B cell (primary cell): Measurements from ENCODE around the gene ERMARD. TPM values are rescaled to one million over a fixed set of nuclear protein-coding genes. Genes with fewer than 3 reads are reported as not detected.

ENCODE experiments used
- ATAC-seq: fragments of 200-7000 bp; cut with Tn5 transposase; one replicate; pipeline ENCODE4 v1.10.0; 2021; ENCODE audit warnings: low read depth, mild to moderate bottlenecking, moderate number of reproducible peaks, moderate library complexity
- CTCF ChIA-PET: fragments of 350-600 bp; sonication (Branson Sonifier 250); formaldehyde crosslinking; loops from one replicate; lab custom pipeline; 2021; ENCODE audit warnings: antibody characterized with exemption, inconsistent platforms; lab: Charles Lee
- POLR2A ChIA-PET: fragments of 350-600 bp; sonication (Branson Sonifier 250); formaldehyde crosslinking; loops from one replicate; lab custom pipeline; 2021; ENCODE audit warnings: antibody characterized with exemption; lab: Charles Lee
- DNase-seq: peaks from one replicate; pipeline ENCODE4 v3.0.0; 2013
- H2AFZ ChIP-seq: 2 replicates; pipeline ENCODE4 v1.6.1; 2012; ENCODE audit warnings: mild to moderate bottlenecking, low read depth, low read length; ENCODE audit not compliant: insufficient read depth, poor library complexity, severe bottlenecking
- H3K27ac ChIP-seq, 2 donors: 1 replicate in 1 of 2; 2 replicates in 1 of 2; pipeline ENCODE4 v1.5.1; 2012 to 2013; ENCODE audit warnings: low read length in 2 of 2, mild to moderate bottlenecking in 2 of 2, moderate library complexity in 1 of 2
- H3K27me3 ChIP-seq, 4 experiments: fragments of 200-600 bp in 1 of 4; sonication (generic) in 1 of 4; replicated peaks in 1 of 4; 1 replicate in 2 of 4; 2 replicates in 2 of 4; pipeline versions ENCODE4 v1.6.1 to v1.7.0; 2013 to 2016; ENCODE audit warnings: low read length in 3 of 4, mild to moderate bottlenecking in 2 of 4, mixed read lengths in 1 of 4, moderate library complexity in 1 of 4; ENCODE audit not compliant: insufficient read depth in 4 of 4, control insufficient read depth in 3 of 4; ENCODE audit errors: control extremely low read depth in 1 of 4
- H3K36me3 ChIP-seq, 2 experiments: replicated peaks in 1 of 2; 1 replicate in 1 of 2; 2 replicates in 1 of 2; pipeline versions ENCODE4 v1.6.1 to v1.7.1; 2013; ENCODE audit warnings: low read length in 1 of 2; ENCODE audit not compliant: insufficient read depth in 2 of 2, control insufficient read depth in 1 of 2; ENCODE audit errors: control extremely low read depth in 1 of 2, extremely low read depth in 1 of 2
- H3K4me1 ChIP-seq, 2 donors: fragments of 200-600 bp in 1 of 2; sonication (generic) in 1 of 2; 1 replicate in 1 of 2; 2 replicates in 1 of 2; pipeline versions ENCODE4 v1.5.1 to v1.6.1; 2013 to 2017; ENCODE audit warnings: low read length in 2 of 2; ENCODE audit not compliant: control insufficient read depth in 2 of 2, insufficient read depth in 2 of 2
- H3K4me2 ChIP-seq: replicated peaks from 2 replicates; pipeline ENCODE3; 2012; ENCODE audit warnings: mild to moderate bottlenecking, low read depth, low read length; ENCODE audit not compliant: poor library complexity, severe bottlenecking
- H3K4me3 ChIP-seq, 5 experiments: fragments of 200-600 bp in 1 of 5; sonication (generic) in 1 of 5; 1 replicate in 3 of 5; 2 replicates in 2 of 5; pipeline versions ENCODE4 v1.5.1 to v1.7.0; 2011 to 2016; ENCODE audit warnings: low read length in 4 of 5, mild to moderate bottlenecking in 4 of 5, low read depth in 2 of 5, control low read depth in 1 of 5, moderate library complexity in 1 of 5; ENCODE audit not compliant: insufficient read depth in 1 of 5; ENCODE audit errors: control extremely low read depth in 1 of 5, extremely low read depth in 1 of 5
- H3K79me2 ChIP-seq: fragments of 200-600 bp; sonication (generic); one replicate; pipeline ENCODE4 v1.6.0; 2016; ENCODE audit warnings: low read length; ENCODE audit not compliant: control insufficient read depth, insufficient read depth
- H3K9ac ChIP-seq: fragments of 200-600 bp; sonication (generic); 2 replicates; pipeline ENCODE4 v1.6.1; 2017; ENCODE audit warnings: mild to moderate bottlenecking, low read length, moderate library complexity
- H3K9me3 ChIP-seq, 3 donors: one replicate each; pipeline versions ENCODE4 v1.6.1 to v1.7.1; 2013; ENCODE audit warnings: low read length in 2 of 3; ENCODE audit not compliant: control insufficient read depth in 2 of 3, insufficient read depth in 1 of 3; ENCODE audit errors: control extremely low read depth in 1 of 3
- H4K20me1 ChIP-seq: 2 replicates; pipeline ENCODE4 v1.6.0; 2012; ENCODE audit warnings: mild to moderate bottlenecking, low read length; ENCODE audit not compliant: insufficient read depth, control insufficient read depth, poor library complexity, severe bottlenecking
- H3K27ac Mint-ChIP-seq: one replicate; pipeline ENCODE4 v1.8.0; 2021; ENCODE audit warnings: mixed read lengths
- H3K27me3 Mint-ChIP-seq: one replicate; pipeline ENCODE4 v1.8.0; 2021; ENCODE audit warnings: mixed read lengths
- H3K4me1 Mint-ChIP-seq: one replicate; pipeline ENCODE4 v1.8.0; 2021; ENCODE audit warnings: mixed read lengths
- H3K4me3 Mint-ChIP-seq: one replicate; pipeline ENCODE4 v1.8.0; 2021; ENCODE audit warnings: mixed read lengths
- H3K9me3 Mint-ChIP-seq: one replicate; pipeline ENCODE4 v1.8.0; 2022; ENCODE audit warnings: mixed read lengths; ENCODE audit not compliant: insufficient read depth
- CTCF ChIP-seq: fragments of 200-600 bp; IDR thresholded peaks from one replicate; pipeline ENCODE4 v1.8.0; 2022; ENCODE audit warnings: antibody characterized with exemption, mild to moderate bottlenecking
- EZH2 ChIP-seq: IDR thresholded peaks from 2 replicates; pipeline ENCODE4 v1.6.1; 2012; ENCODE audit warnings: borderline replicate concordance, low read depth, mild to moderate bottlenecking, moderate library complexity, low read length; ENCODE audit not compliant: insufficient read depth, poor library complexity, severe bottlenecking
- WGBS: methylation state at CpG from one replicate; pipeline ENCODE4 v1.1.5; 2013; ENCODE audit warnings: missing lambda C conversion rate; ENCODE audit not compliant: insufficient coverage; 5-methylcytosine and 5-hydroxymethylcytosine counted together
- intact Hi-C: fragments of 100-400 bp; cut with micrococcal nuclease; formaldehyde crosslinking; loops from one replicate; pipeline ENCODE4 v1.10.0; 2022
- polyA plus RNA-seq: library from polyadenylated mRNA; depleted of rRNA; stranded (reverse); fragments of >200 nt; gene quantifications from 2 replicates; pipeline ENCODE4 v1.2.3, GENCODE V29; 2012
- total RNA-seq, 2 donors: library from RNA; stranded (reverse); fragments of 120-200 nt in 1 of 2; gene quantifications; 1 replicate in 1 of 2; 2 replicates in 1 of 2; pipeline versions ENCODE4 v1.2.3 to v1.2.4, GENCODE V29; 2013 to 2022

The ERMARD gene
- total and polyA plus RNA-seq, 2 donors (not counting 1 experiment from before 2014, with no cell fraction given): 42.8 to 65.1 TPM

GRCh38 chr6:169741344-169741743, 10.1 kb upstream of the ERMARD start:
- Mint-ChIP-seq H3K9me3 (peaks cover 4% of the 10 kb centered on the region), H3K4me1 (no peaks in the 10 kb centered on the region), H3K4me3 (no peak overlapping the region), H3K27ac (no peak overlapping the region), H3K27me3 (no peaks in the 10 kb centered on the region)
- Histone ChIP-seq H3K79me2 (no peaks in the 10 kb centered on the region), H3K9me3 (peaks cover 0 to 5% (median 0%) of the 10 kb centered on the region in 3 donors), H3K27me3 (peaks cover 0 to 4% (median 0%) of the 10 kb centered on the region in 4 experiments), H3K9ac (no peak overlapping the region), H3K36me3 (no peaks in the 10 kb centered on the region), H2AFZ (no peak overlapping the region), H3K27ac (no peak overlapping the region), H3K4me1 (no peaks in the 10 kb centered on the region), H3K4me3 (no peak overlapping the region), H3K4me2 (no peak overlapping the region), H4K20me1 (no peaks in the 10 kb centered on the region)
- ChIA-PET POLR2A (no interaction called here), CTCF (no interaction called here)
- intact Hi-C loops: no loop called here
- no peak for DNase-seq
- TF ChIP-seq EZH2 (no peak), CTCF (no peak)
- ATAC-seq: no peak

- Histone ChIP-seq H3K4me2 (no peak overlapping the region), H3K27me3 (no peaks in the 10 kb centered on the region), H2AFZ (no peak overlapping the region), H3K79me2 (peaks cover 6% of the 10 kb centered on the region), H3K4me3 (no peak overlapping the region), H3K27ac (no peak overlapping the region), H4K20me1 (no peaks in the 10 kb centered on the region), H3K4me1 (peaks cover 4 to 5% of the 10 kb centered on the region in 2 donors), H3K9me3 (peaks cover 0 to 5% (median 0%) of the 10 kb centered on the region in 3 donors), H3K9ac (no peak overlapping the region), H3K36me3 (no peaks in the 10 kb centered on the region)
- ChIA-PET CTCF (no interaction called here), POLR2A (no interaction called here)
- intact Hi-C loops: no loop called here
- Mint-ChIP-seq H3K27ac (no peak overlapping the region), H3K27me3 (no peaks in the 10 kb centered on the region), H3K4me3 (no peak overlapping the region), H3K9me3 (peaks cover 4% of the 10 kb centered on the region), H3K4me1 (peaks cover 7% of the 10 kb centered on the region)
- no CpG with 5 or more reads among the region's 3 CpGs for WGBS
- no peak for ATAC-seq
- TF ChIP-seq CTCF (no peak), EZH2 (no peak)
- no peak for DNase-seq
Measured at GRCh38 chr6:169745405-169745804, 6.0 kb upstream of the ERMARD start.
